ENCODE measurements around the gene COMMD10. TPM values are rescaled to one million over a fixed set of nuclear protein-coding genes. Genes with fewer than 3 reads are reported as not detected.

The COMMD10 gene
- total RNA-seq, result 10 to 100 TPM; 10.6 to 34.6 (median 15.2) TPM

GRCh38 chr5:116084871-116085715 is at the start of gene COMMD10:
COMMD10 (plus strand) TSS chr5:116085025.
- intact Hi-C loops (cut with DNase I; ENCODE audit: low total_unique reads) (loop anchor here (5.0 kb wide), 2 partner anchors 243 to 458 kb away; partner anchors contain the start of genes AP3S1, ATG12 and TMED7), in situ Hi-C loops (cut with MboI; ENCODE audit: low sequenced_read_pairs in 4 of 4) (loop anchor here in 1 of 4 donors (25.0 kb wide), 1 partner anchor 798 kb away; the partner anchor contains the start of gene CCDC112)
- peak; percentile 95 to 99 for ATAC-seq
- Histone ChIP-seq H3K36me3 (no peaks in the 10 kb centered on the region), H3K27me3 (no peaks in the 10 kb centered on the region), H3K27ac (peak within 1 kb of the TSS; percentile 89 to 96 (median 95)), H3K9me3 (no peaks in the 10 kb centered on the region), H3K4me1 (peaks cover 20 to 22% of the 10 kb centered on the region in 2 donors), H3K4me3 (peak within 1 kb of the TSS; percentile 88 to 98 (median 94))
- DNase-seq, result peak; percentile 59 to 78
- TF ChIP-seq CTCF (IDR thresholded peaks at IDR 0.05 in 4 of 5, conservative IDR thresholded peaks at IDR 0.05 in 1 of 5) (no peak), POLR2A (IDR thresholded peaks at IDR 0.05) (peak; percentile 55 to 64)

GRCh38 chr5:116035123-116035522 is 49.7 kb upstream of the COMMD10 start:
- Histone ChIP-seq H3K4me3 (no peak overlapping the region), H3K9me3 (no peaks in the 10 kb centered on the region), H3K27me3 (no peaks in the 10 kb centered on the region), H3K36me3 (no peaks in the 10 kb centered on the region), H3K4me1 (no peaks in the 10 kb centered on the region), H3K27ac (no peak overlapping the region)
- intact Hi-C loops (cut with DNase I; ENCODE audit: low total_unique reads) (no loop called here), in situ Hi-C loops (cut with MboI; ENCODE audit: low sequenced_read_pairs in 4 of 4) (loop anchor here in 1 of 4 donors (10.0 kb wide), 1 partner anchor 150 kb away; no protein-coding TSS in a partner anchor)
- no peak for DNase-seq
- no peak for ATAC-seq
- TF ChIP-seq POLR2A (IDR thresholded peaks at IDR 0.05) (no peak), CTCF (IDR thresholded peaks at IDR 0.05 in 4 of 5, conservative IDR thresholded peaks at IDR 0.05 in 1 of 5) (no peak)

- no peaks in the 10 kb centered on the region for H3K27me3 ChIP-seq
- no peaks in the 10 kb centered on the region for H3K36me3 ChIP-seq
- H3K4me3 ChIP-seq, result no peak overlapping the region
- no peak for DNase-seq
- H3K27ac ChIP-seq, result no peak overlapping the region
- no peak for ATAC-seq
- no peak for TF ChIP-seq POLR2A (IDR thresholded peaks at IDR 0.05)
- no peak for TF ChIP-seq CTCF (IDR thresholded peaks at IDR 0.05 in 4 of 5, conservative IDR thresholded peaks at IDR 0.05 in 1 of 5)
- intact Hi-C loops (cut with DNase I; ENCODE audit: low total_unique reads) (no loop called here), in situ Hi-C loops (cut with MboI; ENCODE audit: low sequenced_read_pairs in 4 of 4) (loop anchor here in 1 of 4 donors (10.0 kb wide), 1 partner anchor 153 kb away; no protein-coding TSS in a partner anchor)
- H3K4me1 ChIP-seq, result no peaks in the 10 kb centered on the region
- no peaks in the 10 kb centered on the region for H3K9me3 ChIP-seq
Measured at GRCh38 chr5:116037236-116037822, 47.5 kb upstream of the COMMD10 start.

DNA sequence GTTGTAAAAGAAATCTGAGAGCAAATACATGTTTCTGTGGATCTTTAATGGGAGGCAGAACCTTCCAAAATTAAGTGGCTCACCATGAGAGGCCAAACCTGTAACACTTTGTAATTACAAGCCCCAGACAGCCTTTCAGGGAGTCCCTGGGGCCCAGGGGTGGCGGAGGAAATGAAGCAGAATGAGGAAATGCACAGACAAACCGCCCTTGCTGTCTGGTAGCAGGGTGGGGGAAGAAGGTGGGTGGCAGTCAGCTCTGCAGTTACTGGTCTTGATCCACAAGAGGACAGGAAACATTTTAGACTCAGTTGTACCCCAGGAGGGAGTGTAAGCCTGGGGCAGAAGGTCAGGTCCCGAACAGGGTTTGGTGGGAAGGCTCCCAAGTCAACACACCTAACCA is 46.0 kb upstream of the COMMD10 start:
- ATAC-seq (no peak), DNase-seq (no peak)
- in situ Hi-C loops (cut with MboI; ENCODE audit: low sequenced_read_pairs in 4 of 4), result loop anchor here in 1 of 4 donors (10.0 kb wide), 1 partner anchor 154 kb away; no protein-coding TSS in a partner anchor
- intact Hi-C loops (cut with DNase I; ENCODE audit: low total_unique reads), result no loop called here
- no peak for TF ChIP-seq CTCF (IDR thresholded peaks at IDR 0.05 in 4 of 5, conservative IDR thresholded peaks at IDR 0.05 in 1 of 5)
- no peak for TF ChIP-seq POLR2A (IDR thresholded peaks at IDR 0.05)
- H3K4me3 ChIP-seq, result no peak overlapping the region
- H3K4me1 ChIP-seq, result no peaks in the 10 kb centered on the region
- H3K36me3 ChIP-seq, result no peaks in the 10 kb centered on the region
- no peak overlapping the region for H3K27ac ChIP-seq
- no peaks in the 10 kb centered on the region for H3K27me3 ChIP-seq
- no peaks in the 10 kb centered on the region for H3K9me3 ChIP-seq
